Measurements from ENCODE around the gene TRIM33. TPM values are rescaled to one million over a fixed set of nuclear protein-coding genes. Genes with fewer than 3 reads are reported as not detected.

TRIM33 gene
- total and polyA plus RNA-seq, 2 of the 13 experiments (the other 11 are each of a cell fraction or from before 2014, with no cell fraction given), result 35.5 to 42.2 TPM

- peak; percentile 74 for TF ChIP-seq SPEN (CRISPR knock-in tag; IDR thresholded peaks at IDR 0.05; ENCODE audit: low read depth)
- peak; percentile 87 for TF ChIP-seq POLR2G (IDR thresholded peaks at IDR 0.05; ENCODE audit: low read depth, low read length)
- TF ChIP-seq ZBTB1 (CRISPR knock-in tag; IDR thresholded peaks at IDR 0.05; ENCODE audit: borderline replicate concordance), result no peak
- TF ChIP-seq, protein P1, sequence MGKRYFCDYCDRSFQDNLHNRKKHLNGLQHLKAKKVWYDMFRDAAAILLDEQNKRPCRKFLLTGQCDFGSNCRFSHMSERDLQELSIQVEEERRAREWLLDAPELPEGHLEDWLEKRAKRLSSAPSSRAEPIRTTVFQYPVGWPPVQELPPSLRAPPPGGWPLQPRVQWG (CRISPR knock-in tag; IDR thresholded peaks at IDR 0.05; ENCODE audit: borderline replicate concordance, low read depth), result 0 out of 2 replicates have a peak, but pooled peaks have one; percentile 59
- TF ChIP-seq FOXK2 (IDR thresholded peaks at IDR 0.05), result no peak
- TF ChIP-seq XBP1 (CRISPR knock-in tag; IDR thresholded peaks at IDR 0.05), result 0 out of 2 replicates have a peak, but pooled peaks have one; percentile 30
- TF ChIP-seq SRF (IDR thresholded peaks at IDR 0.05; ENCODE audit: low read depth, low read length), result no peak
- TF ChIP-seq GMEB1 (CRISPR knock-in tag; IDR thresholded peaks at IDR 0.05; ENCODE audit: borderline replicate concordance), result peak; percentile 98
- TF ChIP-seq, protein P2, sequence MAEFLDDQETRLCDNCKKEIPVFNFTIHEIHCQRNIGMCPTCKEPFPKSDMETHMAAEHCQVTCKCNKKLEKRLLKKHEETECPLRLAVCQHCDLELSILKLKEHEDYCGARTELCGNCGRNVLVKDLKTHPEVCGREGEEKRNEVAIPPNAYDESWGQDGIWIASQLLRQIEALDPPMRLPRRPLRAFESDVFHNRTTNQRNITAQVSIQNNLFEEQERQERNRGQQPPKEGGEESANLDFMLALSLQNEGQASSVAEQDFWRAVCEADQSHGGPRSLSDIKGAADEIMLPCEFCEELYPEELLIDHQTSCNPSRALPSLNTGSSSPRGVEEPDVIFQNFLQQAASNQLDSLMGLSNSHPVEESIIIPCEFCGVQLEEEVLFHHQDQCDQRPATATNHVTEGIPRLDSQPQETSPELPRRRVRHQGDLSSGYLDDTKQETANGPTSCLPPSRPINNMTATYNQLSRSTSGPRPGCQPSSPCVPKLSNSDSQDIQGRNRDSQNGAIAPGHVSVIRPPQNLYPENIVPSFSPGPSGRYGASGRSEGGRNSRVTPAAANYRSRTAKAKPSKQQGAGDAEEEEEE (CRISPR knock-in tag; IDR thresholded peaks at IDR 0.05; ENCODE audit: borderline replicate concordance), result no peak
- TF ChIP-seq KDM6A (CRISPR knock-in tag; IDR thresholded peaks at IDR 0.05; ENCODE audit: low read depth), result no peak
- TF ChIP-seq FOSL1 (CRISPR knock-in tag; IDR thresholded peaks at IDR 0.05; ENCODE audit: borderline replicate concordance), result peak; percentile 46; the same call in 1 of the 2 replicates
- TF ChIP-seq U2AF2 (IDR thresholded peaks at IDR 0.05; ENCODE audit: low read depth, low read length), result no peak
- TF ChIP-seq ZNF552 (CRISPR knock-in tag; IDR thresholded peaks at IDR 0.05; ENCODE audit: borderline replicate concordance), result no peak
- TF ChIP-seq ZFYVE20 (CRISPR knock-in tag; IDR thresholded peaks at IDR 0.05; ENCODE audit: borderline replicate concordance, low read depth), result 0 out of 2 replicates have a peak, but pooled peaks have one; percentile 40
- TF ChIP-seq DNMT1 (CRISPR knock-in tag; IDR thresholded peaks at IDR 0.05), result no peak
- TF ChIP-seq ELF4 (CRISPR knock-in tag; IDR thresholded peaks at IDR 0.05; ENCODE audit: borderline replicate concordance), result no peak
- TF ChIP-seq LBX2 (CRISPR knock-in tag; IDR thresholded peaks at IDR 0.05; ENCODE audit: borderline replicate concordance), result peak; percentile 71
- no peak for TF ChIP-seq SOX6 (IDR thresholded peaks at IDR 0.05)
- TF ChIP-seq SOX6 (CRISPR knock-in tag; IDR thresholded peaks at IDR 0.05), result peak; percentile 43; the same call in 1 of the 2 replicates
- TF ChIP-seq AHR (CRISPR knock-in tag; IDR thresholded peaks at IDR 0.05), result peak; percentile 92
- peak; percentile 50 for TF ChIP-seq FOXA3 (CRISPR knock-in tag; IDR thresholded peaks at IDR 0.05)
- TF ChIP-seq ZBTB38 (CRISPR knock-in tag; IDR thresholded peaks at IDR 0.05), result peak; percentile 86
- no peak for TF ChIP-seq RNF219 (CRISPR knock-in tag; IDR thresholded peaks at IDR 0.05)
- TF ChIP-seq ESRRA (CRISPR knock-in tag; IDR thresholded peaks at IDR 0.05; ENCODE audit: low read depth), result no peak
Measured at GRCh38 chr1:114511032-114511785, at the start of gene TRIM33 (continued).
